ENCODE data around the gene TARP.

TARP gene

DNA sequence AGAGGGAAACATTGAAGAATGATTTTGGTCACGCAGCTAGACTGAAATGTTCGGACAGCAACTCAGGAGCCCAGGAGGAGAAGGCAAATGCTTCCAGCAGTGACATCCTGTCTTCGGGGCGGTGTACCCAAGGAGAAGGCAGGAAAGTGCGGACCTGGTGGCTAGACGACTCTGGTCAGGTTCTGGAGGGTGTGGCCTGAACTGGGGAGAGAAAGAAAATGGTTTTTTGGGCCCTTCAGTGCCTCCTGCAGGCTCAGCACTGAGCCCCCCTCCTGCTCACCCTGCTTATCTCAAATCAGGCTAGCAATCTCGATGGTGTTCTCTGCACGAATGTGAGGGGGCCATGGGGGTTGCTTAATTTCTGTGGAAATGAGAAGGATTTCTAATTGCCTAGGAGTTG lies 26.7 kb upstream of the TARP start:
- Histone ChIP-seq H3K27me3 (ENCODE audit: insufficient read depth, low read depth, low read length) (no peaks in the 10 kb centered on the region), H3F3A (ENCODE audit: insufficient read depth, low read length, poor library complexity, severe bottlenecking) (no peaks in the 10 kb centered on the region), H3K9me2 (ENCODE audit: insufficient read depth, low read length) (no peaks in the 10 kb centered on the region), H3K36me3 (ENCODE audit: insufficient read depth, low read length) (no peaks in the 10 kb centered on the region), H4K20me1 (ENCODE audit: insufficient read depth) (no peaks in the 10 kb centered on the region), H3K27ac (ENCODE audit: low read length) (no peak overlapping the region), H2AFZ (ENCODE audit: low read depth, low read length) (no peak overlapping the region), H3K9ac (ENCODE audit: low read length) (no peak overlapping the region), H3K79me2 (replicated peaks; ENCODE audit: insufficient read depth, low read length) (no peaks in the 10 kb centered on the region), H3K4me2 (ENCODE audit: low read length) (no peak overlapping the region), H3K4me3 (ENCODE audit: low read length) (no peak overlapping the region), H3K9me3 (ENCODE audit: low read length) (no peaks in the 10 kb centered on the region)
- TF ChIP-seq TAF1 (IDR thresholded peaks at IDR 0.05; ENCODE audit: low read depth): no peak
- TF ChIP-seq EP300 (conservative IDR thresholded peaks at IDR 0.05; ENCODE audit: poor library complexity, severe bottlenecking): no peak
- no peak for TF ChIP-seq REST (IDR thresholded peaks at IDR 0.05; ENCODE audit: borderline replicate concordance)
- TF ChIP-seq RAD21 (conservative IDR thresholded peaks at IDR 0.05): no peak

- Histone ChIP-seq H3K27ac (ENCODE audit: low read length) (no peak overlapping the region), H3K9ac (ENCODE audit: low read length) (no peak overlapping the region), H3K79me2 (replicated peaks; ENCODE audit: insufficient read depth, low read length) (no peaks in the 10 kb centered on the region), H3F3A (ENCODE audit: insufficient read depth, low read length, poor library complexity, severe bottlenecking) (no peaks in the 10 kb centered on the region), H3K9me3 (ENCODE audit: low read length) (no peaks in the 10 kb centered on the region), H2AFZ (ENCODE audit: low read depth, low read length) (no peak overlapping the region), H3K36me3 (ENCODE audit: insufficient read depth, low read length) (no peaks in the 10 kb centered on the region), H3K4me3 (ENCODE audit: low read length) (no peak overlapping the region), H3K9me2 (ENCODE audit: insufficient read depth, low read length) (no peaks in the 10 kb centered on the region), H4K20me1 (ENCODE audit: insufficient read depth) (no peaks in the 10 kb centered on the region), H3K27me3 (ENCODE audit: insufficient read depth, low read depth, low read length) (no peaks in the 10 kb centered on the region), H3K4me2 (ENCODE audit: low read length) (no peak overlapping the region)
- no peak for TF ChIP-seq MXI1 (conservative IDR thresholded peaks at IDR 0.05; ENCODE audit: poor library complexity, severe bottlenecking)
- no peak for TF ChIP-seq RAD21 (conservative IDR thresholded peaks at IDR 0.05)
- no peak for TF ChIP-seq SMC3 (conservative IDR thresholded peaks at IDR 0.05; ENCODE audit: poor library complexity)
- no peak for TF ChIP-seq EZH2 (IDR thresholded peaks at IDR 0.05; ENCODE audit: borderline replicate concordance, insufficient read depth, low read length, poor library complexity, severe bottlenecking)
- TF ChIP-seq, protein P1, sequence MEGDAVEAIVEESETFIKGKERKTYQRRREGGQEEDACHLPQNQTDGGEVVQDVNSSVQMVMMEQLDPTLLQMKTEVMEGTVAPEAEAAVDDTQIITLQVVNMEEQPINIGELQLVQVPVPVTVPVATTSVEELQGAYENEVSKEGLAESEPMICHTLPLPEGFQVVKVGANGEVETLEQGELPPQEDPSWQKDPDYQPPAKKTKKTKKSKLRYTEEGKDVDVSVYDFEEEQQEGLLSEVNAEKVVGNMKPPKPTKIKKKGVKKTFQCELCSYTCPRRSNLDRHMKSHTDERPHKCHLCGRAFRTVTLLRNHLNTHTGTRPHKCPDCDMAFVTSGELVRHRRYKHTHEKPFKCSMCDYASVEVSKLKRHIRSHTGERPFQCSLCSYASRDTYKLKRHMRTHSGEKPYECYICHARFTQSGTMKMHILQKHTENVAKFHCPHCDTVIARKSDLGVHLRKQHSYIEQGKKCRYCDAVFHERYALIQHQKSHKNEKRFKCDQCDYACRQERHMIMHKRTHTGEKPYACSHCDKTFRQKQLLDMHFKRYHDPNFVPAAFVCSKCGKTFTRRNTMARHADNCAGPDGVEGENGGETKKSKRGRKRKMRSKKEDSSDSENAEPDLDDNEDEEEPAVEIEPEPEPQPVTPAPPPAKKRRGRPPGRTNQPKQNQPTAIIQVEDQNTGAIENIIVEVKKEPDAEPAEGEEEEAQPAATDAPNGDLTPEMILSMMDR (IDR thresholded peaks at IDR 0.05; ENCODE audit: poor library complexity, severe bottlenecking): no peak
- no peak for TF ChIP-seq REST (IDR thresholded peaks at IDR 0.05; ENCODE audit: borderline replicate concordance)
- TF ChIP-seq EP300 (conservative IDR thresholded peaks at IDR 0.05; ENCODE audit: poor library complexity, severe bottlenecking): no peak
- TF ChIP-seq POLR2AphosphoS5 (IDR thresholded peaks at IDR 0.05): no peak
- no peak for TF ChIP-seq TAF1 (IDR thresholded peaks at IDR 0.05; ENCODE audit: low read depth)
Measured at GRCh38 chr7:38299275-38299931, 26.0 kb upstream of the TARP start.

Data from neural cell (in vitro differentiated cells).